ENCODE measurements around the gene UBE2V1. TPM values are rescaled to one million over a fixed set of nuclear protein-coding genes. Genes with fewer than 3 reads are reported as not detected.
A peak's percentile ranks its signal among the peaks of the same experiment; 100 is the strongest.

Gene UBE2V1
- total RNA-seq, 4 donors from 2014 or later: 58.8 to 86.7 (median 77.3) TPM

- whole genome bisulfite sequencing, 2 donors: 75 to 82% methylated on average over 2 of the region's 2 CpGs
- H3K36me3 ChIP-seq: peaks cover 0 to 31% (median 7%) of the 10 kb centered on the region in 3 donors
- no peaks in the 10 kb centered on the region for H3K27me3 ChIP-seq
- peaks cover 0 to 53% (median 17%) of the 10 kb centered on the region in 4 donors for H3K4me1 ChIP-seq
- no peak for DNase-seq (ENCODE audit: low spot score in 2 of 2)
- peak overlapping the region in 1 of 4 donors; percentile 3 for H3K27ac ChIP-seq
- no peaks in the 10 kb centered on the region for H3K9me3 ChIP-seq
- no peak overlapping the region for H3K4me3 ChIP-seq
- TF ChIP-seq EP300 (IDR thresholded peaks at IDR 0.05): no peak
- no peak for TF ChIP-seq POLR2A (IDR thresholded peaks at IDR 0.05)
- no peak for TF ChIP-seq CTCF (IDR thresholded peaks at IDR 0.05)
These were observed 14.7 kb downstream of the UBE2V1 start for GRCh38 chr20:50098259-50098658.

GRCh38 chr20:50097843-50098242 lies 15.1 kb downstream of the UBE2V1 start:
- no peak overlapping the region for H3K4me3 ChIP-seq
- H3K36me3 ChIP-seq: peaks cover 0 to 36% (median 7%) of the 10 kb centered on the region in 3 donors
- WGBS, 2 donors: 83 to 88% methylated on average over 4 of the region's 4 CpGs
- no peak for DNase-seq (ENCODE audit: low spot score in 2 of 2)
- peak overlapping the region in 1 of 4 donors; percentile 3 for H3K27ac ChIP-seq
- no peaks in the 10 kb centered on the region for H3K9me3 ChIP-seq
- H3K4me1 ChIP-seq: peaks cover 0 to 52% (median 17%) of the 10 kb centered on the region in 4 donors
- TF ChIP-seq POLR2A (IDR thresholded peaks at IDR 0.05): no peak
- TF ChIP-seq EP300 (IDR thresholded peaks at IDR 0.05): no peak
- TF ChIP-seq CTCF (IDR thresholded peaks at IDR 0.05): no peak
- no peaks in the 10 kb centered on the region for H3K27me3 ChIP-seq

- Histone ChIP-seq H3K27me3 (no peaks in the 10 kb centered on the region), H3K27ac (no peak overlapping the region), H3K36me3 (peaks cover 0 to 39% (median 7%) of the 10 kb centered on the region in 3 donors), H3K9me3 (no peaks in the 10 kb centered on the region), H3K4me3 (no peak overlapping the region), H3K4me1 (peaks cover 0 to 39% (median 15%) of the 10 kb centered on the region in 4 donors)
- TF ChIP-seq CTCF (IDR thresholded peaks at IDR 0.05) (no peak), POLR2A (IDR thresholded peaks at IDR 0.05) (no peak), EP300 (IDR thresholded peaks at IDR 0.05) (no peak)
- no peak for DNase-seq (ENCODE audit: low spot score in 2 of 2)
- 83 to 85% methylated on average over 3 of the region's 3 CpGs for WGBS, 2 donors
These were observed 16.7 kb downstream of the UBE2V1 start for GRCh38 chr20:50096237-50096636.

- WGBS, 2 donors: 73 to 76% methylated on average over 4 of the region's 4 CpGs
- peaks cover 0 to 32% (median 12%) of the 10 kb centered on the region in 4 donors for H3K4me1 ChIP-seq
These were observed 17.4 kb downstream of the UBE2V1 start for GRCh38 chr20:50095476-50096078.

More at GRCh38 chr20:50095476-50096078, 17.4 kb downstream of the UBE2V1 start:
- no peak overlapping the region for H3K27ac ChIP-seq
- H3K27me3 ChIP-seq: no peaks in the 10 kb centered on the region
- H3K4me3 ChIP-seq: no peak overlapping the region
- H3K36me3 ChIP-seq: peaks cover 0 to 39% (median 7%) of the 10 kb centered on the region in 3 donors
- H3K9me3 ChIP-seq: no peaks in the 10 kb centered on the region
- TF ChIP-seq POLR2A (IDR thresholded peaks at IDR 0.05): no peak
- TF ChIP-seq CTCF (IDR thresholded peaks at IDR 0.05): no peak
- no peak for TF ChIP-seq EP300 (IDR thresholded peaks at IDR 0.05)
- DNase-seq (ENCODE audit: low spot score in 2 of 2): no peak
